ENCODE data around the gene CTAG2.

CTAG2 gene

GRCh38 chrX:154661899-154662298 lies 8.5 kb upstream of the CTAG2 start:
- no peak for DNase-seq
- Mint-ChIP-seq H3K4me1 (no peaks in the 10 kb centered on the region), H3K9me3 (peaks cover 94% of the 10 kb centered on the region), H3K4me3 (no peak overlapping the region), H3K36me3 (ENCODE audit: low read depth) (no peaks in the 10 kb centered on the region), H3K27ac (no peak overlapping the region), H3K27me3 (ENCODE audit: low read depth, poor library complexity) (peaks cover 4% of the 10 kb centered on the region)
- no peak for TF ChIP-seq CTCF (IDR thresholded peaks at IDR 0.05)

- no peaks in the 10 kb centered on the region for H3K4me1 Mint-ChIP-seq
- H3K4me3 Mint-ChIP-seq, result no peak overlapping the region
- TF ChIP-seq CTCF (IDR thresholded peaks at IDR 0.05), result no peak
- H3K36me3 Mint-ChIP-seq (ENCODE audit: low read depth), result no peaks in the 10 kb centered on the region
- DNase-seq, result no peak
- peaks cover 95% of the 10 kb centered on the region for H3K9me3 Mint-ChIP-seq
- H3K27me3 Mint-ChIP-seq (ENCODE audit: low read depth, poor library complexity), result peaks cover 4% of the 10 kb centered on the region
- H3K27ac Mint-ChIP-seq, result no peak overlapping the region
These were observed 7.8 kb upstream of the CTAG2 start for GRCh38 chrX:154661170-154661569.

- no peak for TF ChIP-seq CTCF (IDR thresholded peaks at IDR 0.05)
- DNase-seq, result no peak
- Mint-ChIP-seq H3K4me1 (no peaks in the 10 kb centered on the region), H3K9me3 (peaks cover 94% of the 10 kb centered on the region), H3K36me3 (ENCODE audit: low read depth) (no peaks in the 10 kb centered on the region), H3K27me3 (ENCODE audit: low read depth, poor library complexity) (peaks cover 4% of the 10 kb centered on the region), H3K4me3 (no peak overlapping the region), H3K27ac (no peak overlapping the region)
These were observed 7.2 kb upstream of the CTAG2 start for GRCh38 chrX:154660541-154660940.

- no peak for DNase-seq
- Mint-ChIP-seq H3K36me3 (ENCODE audit: low read depth) (no peaks in the 10 kb centered on the region), H3K4me1 (no peaks in the 10 kb centered on the region), H3K9me3 (peaks cover 91% of the 10 kb centered on the region), H3K4me3 (no peak overlapping the region), H3K27me3 (ENCODE audit: low read depth, poor library complexity) (peaks cover 4% of the 10 kb centered on the region), H3K27ac (no peak overlapping the region)
- TF ChIP-seq CTCF (IDR thresholded peaks at IDR 0.05), result no peak
These were observed 5.6 kb upstream of the CTAG2 start for GRCh38 chrX:154658957-154659356.

- TF ChIP-seq CTCF (IDR thresholded peaks at IDR 0.05), result no peak
- H3K27me3 Mint-ChIP-seq (ENCODE audit: low read depth, poor library complexity), result peaks cover 4% of the 10 kb centered on the region
These were observed 4.8 kb upstream of the CTAG2 start for GRCh38 chrX:154658187-154658586.

GRCh38 chrX:154657226-154657805 lies 3.9 kb upstream of the CTAG2 start:
- Mint-ChIP-seq H3K27ac (no peak overlapping the region), H3K27me3 (ENCODE audit: low read depth, poor library complexity) (no peaks in the 10 kb centered on the region), H3K4me1 (no peaks in the 10 kb centered on the region), H3K4me3 (no peak overlapping the region), H3K9me3 (peaks cover 76% of the 10 kb centered on the region), H3K36me3 (ENCODE audit: low read depth) (no peaks in the 10 kb centered on the region)
- TF ChIP-seq CTCF (IDR thresholded peaks at IDR 0.05), result no peak
- DNase-seq, result no peak

More at GRCh38 chrX:154658187-154658586, 4.8 kb upstream of the CTAG2 start:
- DNase-seq, result no peak
- no peak overlapping the region for H3K27ac Mint-ChIP-seq
- peaks cover 84% of the 10 kb centered on the region for H3K9me3 Mint-ChIP-seq
- H3K4me3 Mint-ChIP-seq, result no peak overlapping the region
- H3K36me3 Mint-ChIP-seq (ENCODE audit: low read depth), result no peaks in the 10 kb centered on the region
- H3K4me1 Mint-ChIP-seq, result no peaks in the 10 kb centered on the region
